Endothelial cell of coronary artery (primary cell): ENCODE results near the gene PIK3C2G. TPM values are rescaled to one million over a fixed set of nuclear protein-coding genes. Genes with fewer than 3 reads are reported as not detected.

Experiments used
- total RNA-seq: library from RNA; depleted of rRNA; stranded (reverse); fragments of >200 nt; gene quantifications from 2 replicates; pipeline ENCODE4 v1.2.3, GENCODE V29; 2014

PIK3C2G gene
- not detected in 2 replicates for total RNA-seq

GRCh38 chr12:18261273-18261672 lies at the start of gene PIK3C2G:
TSS of gene PIK3C2G (plus strand) at chr12:18261518. CDS start at chr12:18282082, 20,564 bp downstream.

Other genes starting within 250 kb of the PIK3C2G start
- gene RERGL, start 171.3 kb upstream of the PIK3C2G start, total RNA-seq, result not detected in 2 replicates